Ecto neural progenitor cell (in vitro differentiated cells): Measurements from ENCODE around the gene SRSF5.

Experiments
- DNase-seq: peaks from one replicate; pipeline ENCODE4 v3.0.0-alpha.2; 2018; ENCODE audit warnings: low spot score

Gene SRSF5

DNA sequence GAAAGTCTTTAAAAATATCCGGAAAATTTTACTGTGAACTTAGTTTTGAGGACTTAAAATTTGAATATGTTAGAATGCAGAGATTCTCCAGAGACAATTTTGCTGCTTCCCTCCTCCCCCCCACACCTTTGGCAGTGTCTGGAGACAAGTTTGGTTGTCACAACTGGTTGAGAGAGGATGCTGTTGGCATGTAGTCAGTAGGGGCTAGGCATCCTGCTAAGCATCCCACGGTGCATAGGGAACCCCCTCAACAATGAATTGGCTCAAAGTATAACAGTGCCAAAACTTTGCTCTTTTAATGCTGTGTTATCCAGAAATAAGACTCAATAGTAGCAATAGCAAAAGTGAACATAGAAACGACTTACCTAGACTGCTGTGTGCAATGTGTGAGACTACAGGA lies 3.6 kb downstream of the SRSF5 start:
- no peak for DNase-seq

- peak; percentile 32 for DNase-seq
Measured at GRCh38 chr14:69771136-69771535, 4.2 kb downstream of the SRSF5 start.

DNA sequence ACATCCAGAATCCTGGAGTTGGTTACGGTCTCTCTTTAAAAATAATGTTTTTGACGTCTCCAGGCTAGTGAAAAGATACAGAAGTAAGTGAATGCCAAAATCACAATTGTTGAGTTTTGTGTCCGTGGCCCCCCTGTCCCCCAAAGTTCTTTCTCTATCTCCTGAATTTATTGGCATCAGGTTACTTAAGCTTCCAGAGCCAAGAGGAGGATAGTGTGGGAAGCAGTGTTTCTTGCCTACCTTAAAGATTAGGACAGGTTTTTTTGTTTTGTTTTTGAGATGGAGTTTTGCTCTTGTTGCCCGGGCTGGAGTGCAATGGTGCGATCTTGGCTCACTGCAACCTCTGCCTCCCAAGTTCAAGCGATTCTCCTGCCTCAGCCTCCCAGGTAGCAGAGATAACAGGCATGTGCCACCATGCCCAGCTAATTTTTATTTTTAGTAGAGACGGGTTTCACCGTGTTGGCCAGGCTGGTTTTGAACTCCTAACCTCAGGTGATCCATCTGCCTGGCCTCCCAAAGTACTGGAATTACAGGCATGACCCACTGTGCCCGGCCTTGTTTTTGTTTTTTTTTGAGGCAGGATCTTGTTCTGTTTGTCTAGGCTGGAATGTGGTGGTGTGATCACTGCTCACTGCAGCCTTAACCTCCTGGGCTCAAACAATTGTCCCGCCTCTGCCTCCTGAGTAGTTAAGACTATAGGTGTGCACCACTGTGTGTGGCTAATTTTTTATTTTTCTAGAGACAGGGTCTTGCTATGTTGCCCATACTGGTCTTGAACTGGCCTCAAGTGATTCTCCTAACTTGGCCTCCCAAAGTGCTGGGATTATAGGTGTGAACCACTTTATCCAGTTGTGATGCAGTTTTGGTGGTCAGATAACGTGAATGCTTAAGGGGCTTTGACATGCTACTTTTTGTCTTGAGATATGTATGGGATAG lies 5.4 kb downstream of the SRSF5 start:
- peak; percentile 28 for DNase-seq

GRCh38 chr14:69773571-69774276 lies 6.8 kb downstream of the SRSF5 start:
- peak; percentile 28 for DNase-seq

DNA sequence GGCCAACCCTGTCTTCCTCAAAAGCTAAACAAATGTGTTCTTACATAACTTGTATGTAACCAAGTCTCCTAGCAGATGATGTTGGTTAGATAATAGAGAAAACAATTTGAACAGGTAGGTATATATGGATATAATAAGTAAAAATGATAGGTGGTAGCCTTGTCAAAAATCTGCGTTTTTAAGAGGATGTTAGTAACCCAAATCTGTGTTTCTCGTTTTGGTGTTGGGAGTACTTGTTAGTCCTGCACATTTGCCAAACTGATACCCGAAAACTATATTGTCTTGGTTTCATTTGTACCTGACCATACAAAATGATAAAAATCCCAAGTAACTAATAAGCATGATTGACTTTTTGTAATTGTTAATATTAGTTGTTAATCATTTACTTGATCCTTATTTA lies 8.1 kb downstream of the SRSF5 start:
- no peak for DNase-seq

DNA sequence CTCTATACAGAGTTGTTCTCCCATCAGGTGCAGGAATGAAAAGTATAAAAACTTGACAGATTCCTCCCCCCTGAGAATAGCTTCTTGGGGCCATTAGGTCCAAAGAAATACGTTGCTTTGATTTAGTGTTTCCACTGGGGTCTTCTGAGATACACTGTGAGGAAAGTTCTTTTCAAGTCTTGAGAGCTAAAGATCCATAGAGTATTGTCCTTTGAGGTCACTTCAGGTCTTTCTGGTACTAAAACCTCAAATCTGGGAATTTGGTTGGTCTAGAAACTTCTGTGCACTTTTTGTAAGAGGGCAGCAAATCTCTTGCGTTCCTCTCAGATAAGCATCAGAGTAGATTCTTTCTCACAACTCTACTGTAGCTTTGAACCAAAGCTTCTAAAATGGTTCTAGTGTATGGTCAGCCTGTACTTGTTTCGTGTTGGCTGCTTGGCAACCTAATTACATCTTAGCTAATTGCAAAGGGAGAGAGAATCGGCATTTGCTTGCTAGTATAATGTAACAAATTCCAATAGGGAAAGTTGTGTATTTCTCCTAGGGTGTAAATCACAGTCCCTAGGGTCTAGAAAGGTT lies 10.0 kb downstream of the SRSF5 start:
- no peak for DNase-seq

DNA sequence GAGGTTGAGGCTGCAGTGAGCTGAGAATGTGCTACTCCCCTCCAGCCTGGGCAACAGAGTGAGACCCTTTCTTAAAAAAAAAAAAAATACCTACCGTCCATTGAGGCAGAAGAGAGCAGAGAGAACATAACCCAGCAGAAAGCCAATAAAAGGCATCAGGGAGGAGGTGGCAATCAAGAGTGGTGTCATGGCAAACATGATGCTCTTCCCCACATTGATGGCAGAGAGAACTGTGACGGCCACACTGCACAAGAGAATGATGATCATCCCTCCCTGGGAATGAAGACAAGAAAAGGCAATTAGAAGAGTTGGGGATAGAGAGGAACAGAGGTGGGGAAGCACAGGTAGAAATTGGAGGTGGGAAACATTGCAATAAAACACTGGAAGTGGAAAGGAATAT lies 12.1 kb downstream of the SRSF5 start:
- DNase-seq = no peak

DNA sequence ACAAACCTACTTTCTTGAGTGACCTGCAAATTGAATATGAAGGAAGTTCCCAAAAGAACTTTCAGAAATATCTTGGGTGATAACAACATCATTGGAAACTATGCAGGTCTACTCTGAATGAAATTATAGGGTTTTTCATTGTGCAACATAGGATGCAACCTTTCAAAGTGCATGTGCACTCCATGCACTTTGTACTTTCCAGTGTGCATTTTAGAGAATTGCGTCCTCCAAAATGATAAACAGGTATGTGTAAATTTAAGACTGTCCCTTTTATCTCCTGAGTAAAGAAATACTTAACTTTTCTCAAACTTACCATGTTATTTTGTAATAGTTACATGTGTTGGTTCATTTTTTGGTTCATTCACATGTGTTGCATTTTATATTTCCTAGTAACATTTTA lies 13.2 kb downstream of the SRSF5 start:
- no peak for DNase-seq

- DNase-seq = no peak
Measured at GRCh38 chr14:69780952-69781351, 14.0 kb downstream of the SRSF5 start.

- DNase-seq = no peak
Measured at GRCh38 chr14:69784942-69785341, 18.0 kb downstream of the SRSF5 start.

GRCh38 chr14:69786603-69787002 lies 19.7 kb downstream of the SRSF5 start:
- no peak for DNase-seq

- DNase-seq = no peak
Measured at GRCh38 chr14:69789118-69789640, 22.2 kb downstream of the SRSF5 start.

DNA sequence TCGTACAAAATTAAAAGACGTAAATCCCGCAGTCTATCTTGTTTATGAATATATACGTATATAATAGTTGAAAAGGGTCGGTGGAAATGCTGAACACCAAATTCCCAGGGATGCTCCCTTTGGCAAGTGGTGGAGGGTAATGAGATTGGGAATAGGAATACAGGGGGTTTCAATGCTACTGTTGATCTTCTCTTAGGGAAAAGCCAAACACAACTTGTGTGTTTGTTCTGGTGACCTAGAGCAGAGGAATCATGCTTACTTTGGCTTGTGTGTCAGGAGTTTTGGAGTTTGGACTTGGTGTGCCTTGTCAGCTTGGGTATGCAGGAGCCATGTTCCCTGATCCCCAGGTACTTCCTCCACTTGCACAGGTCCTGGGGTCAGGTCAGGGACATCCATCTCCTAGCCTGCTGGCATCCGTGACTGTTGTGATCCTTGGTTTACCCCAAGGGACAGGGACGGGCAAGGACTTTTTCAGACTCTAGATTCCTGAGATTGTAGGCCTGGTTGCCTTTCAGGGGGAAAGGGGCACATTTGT lies 26.0 kb downstream of the SRSF5 start:
- DNase-seq = no peak

GRCh38 chr14:69794791-69795190 lies 27.8 kb downstream of the SRSF5 start:
- no peak for DNase-seq

DNA sequence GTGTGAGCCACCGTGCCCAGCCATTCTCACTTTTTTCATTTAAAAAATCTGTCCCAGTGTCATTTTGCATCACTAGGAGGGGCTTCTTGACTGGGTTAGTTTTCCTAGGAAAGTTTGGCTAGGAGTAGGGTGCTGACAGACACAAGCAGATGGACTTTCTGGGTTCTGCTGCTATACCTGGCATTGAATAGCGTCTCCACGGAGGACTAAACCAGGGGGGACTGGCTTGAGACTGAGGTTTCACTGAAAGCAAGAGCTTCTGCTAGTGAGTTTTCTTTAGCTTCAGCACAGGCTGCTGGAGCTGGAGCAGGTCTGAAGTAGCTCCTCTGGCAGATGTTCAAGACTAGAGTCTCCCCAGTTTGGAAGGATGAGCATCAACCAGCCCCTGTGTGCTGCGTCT lies 28.7 kb downstream of the SRSF5 start:
- DNase-seq = no peak

DNA sequence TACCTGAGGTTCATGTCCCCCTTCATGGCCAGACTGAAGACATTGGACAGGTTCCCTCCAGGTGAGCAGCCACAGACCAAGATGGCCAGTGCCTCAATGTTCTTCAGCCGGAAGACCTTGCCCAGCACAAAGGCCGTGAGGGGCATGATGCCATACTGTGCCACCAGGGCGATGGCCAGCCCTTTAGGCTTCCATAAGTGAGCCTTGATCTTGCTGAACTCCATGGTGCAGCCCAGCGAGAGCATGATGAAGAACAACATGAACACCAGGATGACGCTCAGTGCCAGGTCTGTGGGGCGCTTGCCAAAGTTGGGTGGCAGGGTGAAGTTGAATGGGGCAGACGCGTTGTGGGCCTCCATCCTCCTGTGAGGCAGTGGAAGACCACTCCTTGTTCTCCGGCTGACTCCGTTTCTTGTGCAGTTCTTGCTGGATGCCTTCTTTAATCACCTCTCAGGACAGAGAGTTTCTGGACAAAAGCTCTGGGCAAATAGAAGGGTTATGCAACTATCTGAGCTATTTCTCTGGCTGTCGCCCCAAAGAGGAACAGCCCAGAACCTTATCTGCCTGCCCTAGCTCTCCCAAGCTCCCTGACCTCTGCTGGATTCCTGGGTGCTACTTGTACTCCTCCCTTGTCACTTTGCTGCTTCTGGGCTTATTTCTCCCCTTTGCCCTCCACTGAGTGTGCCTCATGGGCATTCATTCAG lies 30.0 kb downstream of the SRSF5 start, which contains the start of gene SLC10A1:
Gene SLC10A1, minus strand, starts transcription at position 445 of the 704 bp plus-strand sequence. Its CDS starts 86 bp downstream, at position 359.
- no peak for DNase-seq

GRCh38 chr14:69797573-69798338 lies 30.8 kb downstream of the SRSF5 start:
- no peak for DNase-seq

DNA sequence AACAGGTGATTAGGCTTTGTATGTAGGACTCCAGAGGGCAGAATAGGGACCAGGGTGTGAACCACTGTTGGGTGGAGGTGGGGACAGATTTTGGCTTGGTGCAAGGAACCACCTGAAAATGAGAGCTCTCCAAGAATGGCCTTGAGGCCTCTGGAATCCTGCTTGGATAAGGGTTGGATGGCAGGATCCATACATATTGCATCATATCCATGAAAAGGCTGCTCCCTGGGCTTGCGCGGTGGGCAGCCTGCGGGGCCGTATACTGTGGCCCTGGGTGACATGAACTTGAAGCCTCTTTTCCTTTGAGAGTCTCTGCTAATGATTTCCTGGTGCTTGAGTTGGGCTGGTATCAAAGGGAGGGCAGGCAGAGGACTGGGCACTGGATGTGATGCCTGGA lies 31.4 kb downstream of the SRSF5 start:
- no peak for DNase-seq

DNA sequence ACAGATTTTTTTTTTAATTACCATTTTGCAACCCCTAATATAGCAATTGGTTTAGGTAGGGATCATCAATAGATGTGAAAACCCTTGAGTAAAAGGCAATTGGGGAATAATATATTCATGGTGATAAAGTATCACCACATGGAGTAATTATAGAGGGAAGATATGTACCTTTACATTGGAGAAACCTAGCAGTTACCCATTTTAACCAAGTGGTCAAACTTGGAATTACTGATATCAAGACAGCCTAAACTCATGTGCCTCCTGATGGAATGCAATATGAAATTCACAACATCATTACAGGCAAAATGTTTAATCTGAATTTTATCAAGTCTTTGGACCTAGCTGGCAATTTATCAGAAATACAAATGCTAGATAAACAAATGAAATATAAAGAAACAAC lies 36.8 kb downstream of the SRSF5 start:
- no peak for DNase-seq

DNA sequence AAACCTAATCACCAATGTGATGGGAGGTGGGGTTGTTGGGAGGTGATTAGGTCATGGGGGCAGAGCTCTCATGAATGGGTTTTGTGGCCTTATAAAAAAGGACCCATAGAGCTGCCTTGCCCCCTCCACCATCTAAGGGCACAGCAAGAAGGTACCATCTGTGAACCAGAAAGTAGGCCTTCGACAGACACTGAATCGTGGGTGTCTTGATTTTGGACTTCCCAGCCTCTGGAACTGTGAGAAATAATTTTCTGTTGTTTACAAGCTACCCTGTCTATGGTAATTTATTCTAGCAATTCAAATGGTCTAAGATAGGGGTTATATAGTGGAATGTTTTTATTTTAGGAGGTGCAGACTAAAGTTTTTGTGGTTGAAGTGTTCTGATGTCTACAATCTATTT lies 38.0 kb downstream of the SRSF5 start:
- no peak for DNase-seq

GRCh38 chr14:69807192-69807591 lies 40.2 kb downstream of the SRSF5 start:
- DNase-seq = no peak
